D721Med (cell line): ENCODE measurements around the gene RAMP1.
"Not testable (repeated sequence)": the region's sequence is repeated elsewhere in the genome, so short reads cannot be mapped to it uniquely, and the experiment has no call there.

Source experiments
- DNase-seq: peaks from one replicate; pipeline ENCODE4 v3.0.0; 2011; ENCODE audit warnings: low spot score; ENCODE audit not compliant: insufficient read length
- FAIRE-seq: peaks from 2 replicates; lab custom pipeline; 2011; peaks lifted over from hg19 to GRCh38; lab: Jason Lieb, UNC
- CTCF ChIP-seq: IDR thresholded peaks from 2 replicates; pipeline ENCODE4 v1.5.1; 2012; ENCODE audit warnings: mild to moderate bottlenecking, control low read depth; ENCODE audit not compliant: insufficient read depth; ENCODE audit errors: missing control alignments

The RAMP1 gene

GRCh38 chr2:237823544-237823943, 35.9 kb upstream of the RAMP1 start:
- FAIRE-seq (no peak), DNase-seq (no peak)
- TF ChIP-seq CTCF = no peak

GRCh38 chr2:237824085-237824484, 35.3 kb upstream of the RAMP1 start:
- FAIRE-seq = no peak
- TF ChIP-seq CTCF = no peak
- DNase-seq = no peak

- FAIRE-seq = no peak
- TF ChIP-seq CTCF = no peak
- no peak for DNase-seq
Observed at GRCh38 chr2:237827421-237827987, 31.9 kb upstream of the RAMP1 start.

- DNase-seq = no peak
- TF ChIP-seq CTCF = no peak
- no peak for FAIRE-seq
Observed at GRCh38 chr2:237830522-237830921, 28.9 kb upstream of the RAMP1 start.

GRCh38 chr2:237833546-237833945, 25.9 kb upstream of the RAMP1 start:
- DNase-seq = no peak
- no peak for FAIRE-seq
- no peak for TF ChIP-seq CTCF

GRCh38 chr2:237835372-237835771, 24.1 kb upstream of the RAMP1 start:
- FAIRE-seq = no peak
- TF ChIP-seq CTCF = no peak

GRCh38 chr2:237841051-237841450, 18.4 kb upstream of the RAMP1 start:
- TF ChIP-seq CTCF = no peak
- FAIRE-seq = no peak

More at GRCh38 chr2:237835372-237835771, 24.1 kb upstream of the RAMP1 start:
- no peak for DNase-seq

GRCh38 chr2:237848940-237849339, 10.5 kb upstream of the RAMP1 start:
- FAIRE-seq, DNase-seq: not testable (repeated sequence)

More at GRCh38 chr2:237841051-237841450, 18.4 kb upstream of the RAMP1 start:
- no peak for DNase-seq
